A549 (cell line): Measurements from ENCODE around the gene TUBA1C. TPM values are rescaled to one million over a fixed set of nuclear protein-coding genes. Genes with fewer than 3 reads are reported as not detected.

Experiments used
- ATAC-seq, 2 experiments: fragments of 200-7000 bp in 1 of 2; fragments of >200 bp in 1 of 2; cut with Nextera tagmentation in 1 of 2; cut with Tn5 transposase in 1 of 2; 3 replicates each; pipeline versions ENCODE4 v1.8.0 to v1.9.1; 2018 to 2020; ENCODE audit warnings: mild to moderate bottlenecking in 1 of 2, moderate library complexity in 1 of 2
- CTCF ChIA-PET: fragments of 300-600 bp; sonication (Branson Sonifier 250); formaldehyde crosslinking; extraction: SDS; loops from one replicate; lab custom pipeline; 2021; ENCODE audit warnings: antibody characterized with exemption, inconsistent platforms; lab: Yijun Ruan, JAX
- POLR2A ChIA-PET: fragments of 350-600 bp; formaldehyde crosslinking; extraction: SDS; loops from one replicate; lab custom pipeline; 2021; ENCODE audit warnings: antibody characterized with exemption, inconsistent platforms; lab: Yijun Ruan, JAX
- DNase-seq, 2 experiments: peaks; one replicate each; pipeline versions ENCODE4 v3.0.0 to v3.0.0-alpha.2; 2011 to 2016; ENCODE audit warnings: low read depth in 1 of 2, low spot score in 1 of 2
- FAIRE-seq: peaks from 2 replicates; lab custom pipeline; 2011; peaks lifted over from hg19 to GRCh38; lab: Jason Lieb, UNC
- H3K27ac ChIP-seq, 2 experiments: fragments of >200 bp; sonication (Bioruptor Twin); formaldehyde crosslinking; 3 replicates each; pipeline ENCODE4 v1.5.1; 2016 to 2017
- H3K4me1 ChIP-seq: fragments of >200 bp; sonication (Bioruptor Twin); formaldehyde crosslinking; 3 replicates; pipeline ENCODE4 v1.6.1; 2016
- H3K4me2 ChIP-seq: fragments of >200 bp; sonication (Bioruptor Twin); formaldehyde crosslinking; 3 replicates; pipeline ENCODE4 v1.6.1; 2016
- H3K4me3 ChIP-seq: fragments of >200 bp; sonication (Bioruptor Twin); formaldehyde crosslinking; 3 replicates; pipeline ENCODE4 v1.5.1; 2016
- H3K9me3 ChIP-seq: fragments of >200 bp; sonication (Bioruptor Twin); formaldehyde crosslinking; 3 replicates; pipeline ENCODE4 v1.6.1; 2016
- ATOH8 ChIP-seq: fragments of 250-450 bp; sonication (Bioruptor Pico); IDR thresholded peaks from 2 replicates; pipeline ENCODE4 v1.5.0; 2020; ENCODE audit warnings: low read depth, mild to moderate bottlenecking, moderate library complexity
- CHD2 ChIP-seq: fragments of 150-350 bp; IDR thresholded peaks from 2 replicates; pipeline ENCODE4 v1.6.1; 2014; ENCODE audit warnings: low read length; ENCODE audit not compliant: partially characterized antibody
- E2F6 ChIP-seq: IDR thresholded peaks from 2 replicates; pipeline ENCODE4 v1.6.1; 2012; ENCODE audit warnings: low read depth, borderline replicate concordance
- EHF ChIP-seq: fragments of 250-450 bp; sonication (Bioruptor Pico); IDR thresholded peaks from 2 replicates; pipeline ENCODE4 v1.5.0; 2020; ENCODE audit warnings: mild to moderate bottlenecking
- HDAC2 ChIP-seq: fragments of 200-600 bp; sonication (generic); IDR thresholded peaks from 2 replicates; pipeline ENCODE4 v1.6.1; 2016
- HES2 ChIP-seq: fragments of >200 bp; sonication (Bioruptor Twin); formaldehyde crosslinking; IDR thresholded peaks from 2 replicates; pipeline ENCODE4 v1.6.1; 2016
- HEYL ChIP-seq: fragments of 250-450 bp; sonication (Bioruptor Pico); IDR thresholded peaks from 2 replicates; pipeline ENCODE4 v1.8.0; 2021; ENCODE audit warnings: mild to moderate bottlenecking, moderate library complexity
- HOXA7 ChIP-seq: fragments of 250-450 bp; sonication (Bioruptor Pico); IDR thresholded peaks from 2 replicates; pipeline ENCODE4 v1.5.0; 2020; ENCODE audit warnings: mild to moderate bottlenecking, moderate library complexity
- JUN ChIP-seq, 2 experiments: fragments of >200 bp; sonication (Bioruptor Twin); formaldehyde crosslinking; IDR thresholded peaks; 2 replicates in 1 of 2; 3 replicates in 1 of 2; pipeline ENCODE4 v1.6.1; 2016 to 2017
- NFE2L2 ChIP-seq: fragments of 150-350 bp; conservative IDR thresholded peaks from 2 replicates; pipeline ENCODE4 v1.6.1; 2014; ENCODE audit warnings: low read length
- RAD21 ChIP-seq, 2 experiments: fragments of >200 bp in 1 of 2; sonication (Bioruptor Twin) in 1 of 2; formaldehyde crosslinking in 1 of 2; IDR thresholded peaks in 1 of 2; conservative IDR thresholded peaks in 1 of 2; 2 replicates in 1 of 2; 3 replicates in 1 of 2; pipeline ENCODE4 v1.6.1; 2012 to 2018; ENCODE audit warnings: inconsistent platforms in 1 of 2
- RFX5 ChIP-seq: fragments of 450-650 bp; IDR thresholded peaks from 2 replicates; pipeline ENCODE4 v1.7.1; 2014; ENCODE audit warnings: antibody characterized with exemption, mild to moderate bottlenecking, moderate library complexity
- RNF2 ChIP-seq: fragments of 200-600 bp; sonication (generic); IDR thresholded peaks from 2 replicates; pipeline ENCODE4 v1.6.1; 2016; ENCODE audit warnings: low read depth, mild to moderate bottlenecking, antibody characterized with exemption, moderate library complexity, borderline replicate concordance
- SMC3 ChIP-seq: fragments of >200 bp; sonication (Bioruptor Twin); formaldehyde crosslinking; IDR thresholded peaks from 3 replicates; pipeline ENCODE4 v1.6.1; 2018; ENCODE audit warnings: inconsistent platforms
- TFCP2L1 ChIP-seq: fragments of 250-450 bp; sonication (Bioruptor Pico); IDR thresholded peaks from 2 replicates; pipeline ENCODE4 v1.5.0; 2021; ENCODE audit warnings: mild to moderate bottlenecking
- TP53 ChIP-seq: fragments of 250-450 bp; sonication (Bioruptor Pico); IDR thresholded peaks from 2 replicates; pipeline ENCODE4 v1.5.0; 2021; ENCODE audit warnings: mild to moderate bottlenecking, moderate library complexity
- USF2 ChIP-seq: fragments of 450-650 bp; IDR thresholded peaks from 2 replicates; pipeline ENCODE4 v1.6.1; 2014; ENCODE audit warnings: antibody characterized with exemption
- WGBS: methylation state at CpG from one replicate; pipeline ENCODE4 v1.1.6; 2017; ENCODE audit errors: missing lambda C conversion rate; 5-methylcytosine and 5-hydroxymethylcytosine counted together
- polyA plus RNA-seq, 4 experiments: library from polyadenylated mRNA; depleted of rRNA in 3 of 4; stranded (reverse); fragments of >200 nt; fragmentation: RNase III in 1 of 4; extraction: RNeasy Plus Mini Kit Qiagen cat#74134 plus additional on column Dnase treatment in 1 of 4; gene quantifications; 2 replicates in 3 of 4; 3 replicates in 1 of 4; pipeline ENCODE4 v1.2.3, GENCODE V29; 2011 to 2017
- TF ChIP-seq, protein P1 (sequence below): fragments of >200 bp; sonication (Bioruptor Twin); formaldehyde crosslinking; IDR thresholded peaks from 3 replicates; pipeline ENCODE4 v1.5.1; 2016
- TF ChIP-seq, protein P2 (sequence below): IDR thresholded peaks from 2 replicates; pipeline ENCODE4 v1.6.1; 2012

Gene TUBA1C
- polyA plus RNA-seq, 2 of the 4 experiments (the other 2 are of a cell fraction) = 1,183 to 1,656 TPM

- POLR2A ChIA-PET = no interaction called here
- CTCF ChIA-PET = interaction anchor here (1.1 to 15.8 kb wide), 15 partner anchors 9 to 269 kb away, joined by 3 to 164 read pairs (median 29); partner anchors contain the start of genes C1QL4, DNAJC22, TROAP and TUBA1C
- no peak for TF ChIP-seq ATOH8 (CRISPR knock-in tag)
- no peak for TF ChIP-seq TP53 (CRISPR knock-in tag)
- DNase-seq (no peak), FAIRE-seq (no peak), ATAC-seq (no peak)
- H3K27ac ChIP-seq = no peak overlapping the region
- H3K4me2 ChIP-seq = no peak overlapping the region
- no peak overlapping the region for H3K4me3 ChIP-seq
- 97% methylated on average over 5 of the region's 5 CpGs for WGBS
- H3K9me3 ChIP-seq = no peaks in the 10 kb centered on the region
- H3K4me1 ChIP-seq = peaks cover 18% of the 10 kb centered on the region; the same call in 2 of the 3 replicates
Measured at GRCh38 chr12:49294804-49295081, 29.9 kb downstream of the TUBA1C start.

GRCh38 chr12:49295082-49295936, 30.4 kb downstream of the TUBA1C start, which contains the start of gene PRPH:
PRPH (plus strand) TSS chr12:49295147; CDS start chr12:49295201, 54 bp downstream.
- DNase-seq = no peak
- 95% methylated on average over 81 of the region's 82 CpGs for WGBS
- Histone ChIP-seq H3K4me3 (no peak within 1 kb of the TSS), H3K27ac (no peak within 1 kb of the TSS), H3K4me2 (no peak within 1 kb of the TSS), H3K4me1 (peaks cover 18% of the 10 kb centered on the region; the same call in 2 of the 3 replicates), H3K9me3 (no peaks in the 10 kb centered on the region)
- ChIA-PET CTCF (interaction anchor here (1.0 to 15.8 kb wide), 19 partner anchors 9 to 269 kb away, joined by 3 to 164 read pairs (median 18); partner anchors contain the start of genes C1QL4, DNAJC22, TROAP and TUBA1C), POLR2A (no interaction called here)
- ATAC-seq = no peak
- no peak for FAIRE-seq
- TF ChIP-seq RNF2 (no peak), JUN (IDR thresholded peaks at IDR 0.05) (no peak), USF2 (no peak)

- H3K4me3 ChIP-seq = peak overlapping the region; percentile 52
- TF ChIP-seq HES2 = no peak
- no peak for TF ChIP-seq TFCP2L1 (CRISPR knock-in tag)
- TF ChIP-seq RAD21 (conservative IDR thresholded peaks at IDR 0.05 in 1 of 2, IDR thresholded peaks at IDR 0.05 in 1 of 2) = peak in 1 of 2 experiments; percentile 34; a peak in 2 of 5 replicates
- no peak for TF ChIP-seq RFX5
- no peak for TF ChIP-seq JUN (IDR thresholded peaks at IDR 0.05)
- TF ChIP-seq, protein P1, sequence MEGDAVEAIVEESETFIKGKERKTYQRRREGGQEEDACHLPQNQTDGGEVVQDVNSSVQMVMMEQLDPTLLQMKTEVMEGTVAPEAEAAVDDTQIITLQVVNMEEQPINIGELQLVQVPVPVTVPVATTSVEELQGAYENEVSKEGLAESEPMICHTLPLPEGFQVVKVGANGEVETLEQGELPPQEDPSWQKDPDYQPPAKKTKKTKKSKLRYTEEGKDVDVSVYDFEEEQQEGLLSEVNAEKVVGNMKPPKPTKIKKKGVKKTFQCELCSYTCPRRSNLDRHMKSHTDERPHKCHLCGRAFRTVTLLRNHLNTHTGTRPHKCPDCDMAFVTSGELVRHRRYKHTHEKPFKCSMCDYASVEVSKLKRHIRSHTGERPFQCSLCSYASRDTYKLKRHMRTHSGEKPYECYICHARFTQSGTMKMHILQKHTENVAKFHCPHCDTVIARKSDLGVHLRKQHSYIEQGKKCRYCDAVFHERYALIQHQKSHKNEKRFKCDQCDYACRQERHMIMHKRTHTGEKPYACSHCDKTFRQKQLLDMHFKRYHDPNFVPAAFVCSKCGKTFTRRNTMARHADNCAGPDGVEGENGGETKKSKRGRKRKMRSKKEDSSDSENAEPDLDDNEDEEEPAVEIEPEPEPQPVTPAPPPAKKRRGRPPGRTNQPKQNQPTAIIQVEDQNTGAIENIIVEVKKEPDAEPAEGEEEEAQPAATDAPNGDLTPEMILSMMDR = peak; percentile 81
- TF ChIP-seq EHF (CRISPR knock-in tag) = no peak
- peak; percentile 42; the same call in 2 of the 3 replicates for TF ChIP-seq SMC3
- no peak for TF ChIP-seq HOXA7 (CRISPR knock-in tag)
- no peak for TF ChIP-seq HDAC2
- no peak for TF ChIP-seq ATOH8 (CRISPR knock-in tag)
- no peak for TF ChIP-seq HEYL
- TF ChIP-seq NFE2L2 = no peak
- TF ChIP-seq CHD2 = no peak
- TF ChIP-seq, protein P2, sequence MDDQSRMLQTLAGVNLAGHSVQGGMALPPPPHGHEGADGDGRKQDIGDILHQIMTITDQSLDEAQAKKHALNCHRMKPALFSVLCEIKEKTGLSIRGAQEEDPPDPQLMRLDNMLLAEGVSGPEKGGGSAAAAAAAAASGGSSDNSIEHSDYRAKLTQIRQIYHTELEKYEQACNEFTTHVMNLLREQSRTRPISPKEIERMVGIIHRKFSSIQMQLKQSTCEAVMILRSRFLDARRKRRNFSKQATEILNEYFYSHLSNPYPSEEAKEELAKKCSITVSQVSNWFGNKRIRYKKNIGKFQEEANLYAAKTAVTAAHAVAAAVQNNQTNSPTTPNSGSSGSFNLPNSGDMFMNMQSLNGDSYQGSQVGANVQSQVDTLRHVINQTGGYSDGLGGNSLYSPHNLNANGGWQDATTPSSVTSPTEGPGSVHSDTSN = 0 out of 2 replicates have a peak, but pooled peaks have one; percentile 16
- no peak for TF ChIP-seq TP53 (CRISPR knock-in tag)
- TF ChIP-seq E2F6 = no peak
- POLR2A ChIA-PET = interaction anchor here (1.6 kb wide), 1 partner anchor 26 kb away, joined by 30 read pairs; the partner anchor contains the start of gene TROAP
- H3K4me1 ChIP-seq = peaks cover 18% of the 10 kb centered on the region; the same call in 2 of the 3 replicates
- FAIRE-seq (no peak), ATAC-seq (peak; percentile 60 to 83), DNase-seq (peak; percentile 69 to 88)
- WGBS = 50% methylated on average over 48 of the region's 54 CpGs
- peak overlapping the region; percentile 99 for H3K4me2 ChIP-seq
- peak overlapping the region; percentile 50 to 80; a peak in 5 of 6 replicates for H3K27ac ChIP-seq
- CTCF ChIA-PET = interaction anchor here (0.6 to 15.8 kb wide), 35 partner anchors 8 to 429 kb away, joined by 3 to 164 read pairs (median 5); partner anchors contain the start of genes C1QL4, DNAJC22, TROAP and TUBA1C
- H3K9me3 ChIP-seq = no peaks in the 10 kb centered on the region
Measured at GRCh38 chr12:49296034-49296835, 31.4 kb downstream of the TUBA1C start.
